ENCODE results near the gene CXADR.

The CXADR gene

DNA sequence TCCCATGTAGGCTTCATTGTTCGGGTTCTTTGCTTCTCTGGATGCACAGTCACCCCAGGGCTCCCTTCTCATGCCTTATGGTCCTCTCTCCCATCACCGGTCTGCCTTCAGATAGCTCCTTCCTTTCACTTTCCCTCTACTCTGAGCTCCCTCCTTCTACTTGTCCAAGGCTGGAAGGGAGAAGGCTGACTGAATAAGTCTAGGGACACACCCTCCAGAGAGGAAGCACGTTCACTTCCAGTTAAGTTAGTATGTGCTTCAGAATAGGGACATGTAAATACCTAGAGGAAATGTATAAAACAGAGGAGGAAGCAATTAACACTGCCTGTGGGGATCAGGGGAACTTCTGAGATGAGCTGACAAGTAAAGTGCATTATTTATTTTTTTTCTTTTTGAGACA, 23.5 kb downstream of the CXADR start:
- DNase-seq (ENCODE audit: low read depth), result no peak
- no peak overlapping the region for H3K4me3 ChIP-seq (ENCODE audit: low read length)
- TF ChIP-seq, protein P1, sequence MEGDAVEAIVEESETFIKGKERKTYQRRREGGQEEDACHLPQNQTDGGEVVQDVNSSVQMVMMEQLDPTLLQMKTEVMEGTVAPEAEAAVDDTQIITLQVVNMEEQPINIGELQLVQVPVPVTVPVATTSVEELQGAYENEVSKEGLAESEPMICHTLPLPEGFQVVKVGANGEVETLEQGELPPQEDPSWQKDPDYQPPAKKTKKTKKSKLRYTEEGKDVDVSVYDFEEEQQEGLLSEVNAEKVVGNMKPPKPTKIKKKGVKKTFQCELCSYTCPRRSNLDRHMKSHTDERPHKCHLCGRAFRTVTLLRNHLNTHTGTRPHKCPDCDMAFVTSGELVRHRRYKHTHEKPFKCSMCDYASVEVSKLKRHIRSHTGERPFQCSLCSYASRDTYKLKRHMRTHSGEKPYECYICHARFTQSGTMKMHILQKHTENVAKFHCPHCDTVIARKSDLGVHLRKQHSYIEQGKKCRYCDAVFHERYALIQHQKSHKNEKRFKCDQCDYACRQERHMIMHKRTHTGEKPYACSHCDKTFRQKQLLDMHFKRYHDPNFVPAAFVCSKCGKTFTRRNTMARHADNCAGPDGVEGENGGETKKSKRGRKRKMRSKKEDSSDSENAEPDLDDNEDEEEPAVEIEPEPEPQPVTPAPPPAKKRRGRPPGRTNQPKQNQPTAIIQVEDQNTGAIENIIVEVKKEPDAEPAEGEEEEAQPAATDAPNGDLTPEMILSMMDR (conservative IDR thresholded peaks at IDR 0.05; ENCODE audit: low read depth, low read length), result no peak

DNA sequence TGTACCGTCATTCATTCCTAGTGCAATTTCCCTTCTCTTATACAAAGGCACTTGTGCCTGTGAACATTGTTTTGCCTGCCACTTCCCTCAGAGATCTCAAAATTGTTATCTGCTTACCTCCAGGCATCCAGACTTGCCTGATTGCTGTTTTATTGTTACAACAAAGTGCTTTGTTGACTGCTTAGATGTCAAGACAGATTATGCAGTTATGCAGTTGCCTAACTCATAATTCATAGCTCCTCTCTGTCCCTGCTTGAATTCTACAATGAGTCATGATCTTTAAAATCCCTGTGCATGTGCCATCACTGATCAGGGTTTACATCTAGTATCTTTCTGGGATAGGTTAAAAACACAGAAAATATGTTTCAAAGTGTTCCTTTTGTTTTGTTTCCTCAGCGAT, 24.5 kb downstream of the CXADR start:
- TF ChIP-seq, protein P1 (conservative IDR thresholded peaks at IDR 0.05; ENCODE audit: low read depth, low read length), result no peak
- H3K4me3 ChIP-seq (ENCODE audit: low read length), result no peak overlapping the region
- DNase-seq (ENCODE audit: low read depth), result peak; percentile 54

DNA sequence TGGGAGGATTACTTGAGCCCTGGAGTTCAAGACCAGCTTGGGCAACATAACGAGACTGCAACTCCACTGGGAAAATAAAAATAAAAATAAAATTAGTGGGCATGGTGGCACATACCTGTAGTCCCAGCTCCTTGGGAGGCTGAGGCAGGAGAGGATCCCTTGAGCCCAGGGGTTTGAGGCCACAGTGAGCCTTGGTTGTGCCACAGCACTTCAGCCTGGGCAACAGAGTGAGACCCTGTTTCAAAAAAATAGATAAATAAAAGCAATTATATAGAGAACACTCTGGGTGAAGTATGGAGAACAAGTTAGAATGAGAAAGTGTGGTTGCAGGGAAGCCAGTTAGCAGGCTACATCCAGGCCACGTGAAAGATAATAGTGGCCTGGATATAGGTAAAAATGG, 25.7 kb downstream of the CXADR start:
- H3K4me3 ChIP-seq (ENCODE audit: low read length), result no peak overlapping the region
- TF ChIP-seq, protein P1 (conservative IDR thresholded peaks at IDR 0.05; ENCODE audit: low read depth, low read length), result no peak
- DNase-seq (ENCODE audit: low read depth), result no peak

DNA sequence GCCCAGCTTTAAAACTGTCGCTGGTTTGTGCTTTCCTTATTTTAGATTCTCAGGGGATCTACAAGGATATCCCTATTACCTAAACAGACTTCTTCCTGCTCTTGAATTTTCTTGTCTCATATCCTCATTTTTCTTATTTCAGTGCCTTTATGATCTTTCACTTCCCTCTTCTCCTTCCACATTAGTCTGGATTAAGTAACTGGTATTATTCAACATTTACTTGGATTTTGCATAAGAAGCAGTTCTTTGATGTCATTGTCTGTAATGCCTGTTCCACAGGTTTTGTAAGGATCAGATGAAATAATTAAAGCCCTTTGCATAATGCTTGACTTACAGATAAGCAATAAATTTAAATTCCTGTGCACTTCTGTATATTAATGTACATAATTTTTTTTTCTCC, 26.5 kb downstream of the CXADR start:
- DNase-seq (ENCODE audit: low read depth), result no peak
- no peak overlapping the region for H3K4me3 ChIP-seq (ENCODE audit: low read length)
- TF ChIP-seq, protein P1 (conservative IDR thresholded peaks at IDR 0.05; ENCODE audit: low read depth, low read length), result no peak

DNA sequence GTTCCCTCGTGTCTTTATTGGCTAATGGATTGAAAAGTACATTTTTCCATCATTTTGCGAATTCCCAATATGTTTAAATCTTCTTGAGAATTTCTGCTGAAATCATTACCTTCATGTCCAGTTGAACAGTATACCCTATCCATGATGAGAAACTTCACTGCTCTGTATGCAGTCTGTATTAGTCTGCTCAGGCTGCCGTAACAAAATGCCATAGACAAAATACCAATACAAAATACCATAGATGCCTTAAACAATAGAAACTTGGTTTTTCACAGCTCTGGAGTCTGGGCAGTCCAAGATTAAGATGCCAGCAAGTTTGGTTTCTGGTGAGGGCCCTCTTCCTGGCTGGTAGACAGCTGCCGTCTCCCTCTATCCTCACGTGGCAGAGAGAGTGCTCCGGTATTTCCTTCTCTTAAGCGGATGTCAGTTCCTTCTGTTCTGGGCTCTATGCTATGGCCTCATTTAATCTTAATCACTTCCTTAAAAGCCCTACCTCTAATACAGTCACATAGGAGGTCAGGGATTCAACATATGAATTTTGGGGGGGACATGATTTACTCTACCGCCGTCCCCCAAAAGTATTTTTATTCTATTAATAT, 27.0 kb downstream of the CXADR start:
- TF ChIP-seq, protein P1 (conservative IDR thresholded peaks at IDR 0.05; ENCODE audit: low read depth, low read length), result no peak
- no peak overlapping the region for H3K4me3 ChIP-seq (ENCODE audit: low read length)
- no peak for DNase-seq (ENCODE audit: low read depth)

DNA sequence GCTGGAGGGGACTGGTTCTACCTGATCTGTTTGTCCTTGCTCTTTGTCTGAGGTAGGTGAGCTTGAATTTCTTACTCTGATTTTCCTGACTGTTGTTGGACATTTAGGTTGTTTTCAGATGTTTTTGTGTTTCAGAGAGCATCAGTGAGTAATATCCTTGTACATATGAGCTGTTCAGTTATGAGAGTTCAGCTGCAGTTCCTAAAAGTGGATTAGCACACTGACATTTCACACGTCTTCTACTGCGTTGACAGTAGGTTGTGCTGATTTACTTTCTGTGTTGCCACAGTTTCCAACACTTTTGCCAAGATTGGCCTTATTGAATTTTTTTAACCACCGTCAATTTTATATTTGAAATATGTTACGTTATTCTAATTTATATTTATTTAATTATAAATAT, 27.7 kb downstream of the CXADR start:
- DNase-seq (ENCODE audit: low read depth), result no peak
- TF ChIP-seq, protein P1 (conservative IDR thresholded peaks at IDR 0.05; ENCODE audit: low read depth, low read length), result no peak
- no peak overlapping the region for H3K4me3 ChIP-seq (ENCODE audit: low read length)

DNA sequence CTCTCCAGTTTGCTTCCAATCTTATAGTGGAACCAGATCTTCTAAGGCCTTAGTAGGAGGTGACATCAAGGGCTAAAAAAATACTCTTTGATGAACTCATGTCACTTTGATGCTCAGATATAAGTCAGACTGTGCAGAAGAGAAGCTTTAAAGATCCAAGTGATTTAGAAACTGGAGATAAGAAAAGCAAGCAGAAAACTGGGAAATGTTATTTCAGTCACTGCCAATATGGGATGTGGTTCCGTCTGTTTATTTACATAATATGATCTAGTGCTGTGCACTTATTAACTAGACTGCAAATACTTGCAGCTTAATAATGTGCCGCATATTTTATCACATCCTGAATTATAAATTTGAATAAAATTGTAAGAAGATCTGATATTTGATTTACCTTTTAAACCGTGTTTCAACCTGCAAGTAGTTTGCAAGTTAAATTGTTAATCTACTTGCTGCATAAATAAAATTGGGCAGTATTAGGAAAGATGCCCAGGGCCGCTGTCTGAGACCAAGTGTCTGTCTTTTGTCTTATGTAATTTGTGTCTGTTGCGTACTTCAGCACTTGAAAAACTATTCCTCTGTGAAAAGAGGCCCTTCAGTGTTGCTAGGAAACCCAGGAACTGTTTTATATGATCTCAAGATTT, 29.6 kb downstream of the CXADR start:
- TF ChIP-seq, protein P1 (conservative IDR thresholded peaks at IDR 0.05; ENCODE audit: low read depth, low read length), result no peak
- no peak for DNase-seq (ENCODE audit: low read depth)

More for the DNA sequence above, 29.6 kb downstream of the CXADR start:
- H3K4me3 ChIP-seq (ENCODE audit: low read length), result no peak overlapping the region
